HL-60 (cell line): ENCODE data around the gene LKAAEAR1.

ENCODE experiments used
- DNase-seq, 2 experiments: peaks; one replicate each; pipeline ENCODE4 v3.0.0-alpha.2; 2010 to 2020; ENCODE audit warnings: low read depth in 1 of 2, low spot score in 1 of 2
- H3K27ac ChIP-seq: fragments of 250-450 bp; sonication (Bioruptor Pico); replicated peaks from 2 replicates; pipeline ENCODE4 v1.5.1; 2020; ENCODE audit warnings: mild to moderate bottlenecking, moderate library complexity
- H3K27me3 ChIP-seq: fragments of 250-450 bp; sonication (Bioruptor Pico); 2 replicates; pipeline ENCODE4 v1.5.1; 2021; ENCODE audit warnings: mild to moderate bottlenecking, moderate library complexity; ENCODE audit not compliant: insufficient read depth, poor library complexity, severe bottlenecking
- H3K4me3 ChIP-seq: replicated peaks from 2 replicates; pipeline ENCODE4 v1.5.1; 2011; ENCODE audit warnings: mild to moderate bottlenecking, control low read depth, low read length; ENCODE audit not compliant: insufficient read depth
- GABPA ChIP-seq: IDR thresholded peaks from 2 replicates; pipeline ENCODE4 v1.6.1; 2012; ENCODE audit warnings: low read depth
- POLR2AphosphoS5 ChIP-seq: IDR thresholded peaks from 2 replicates; pipeline ENCODE4 v1.6.1; 2012; ENCODE audit warnings: low read depth
- SPI1 ChIP-seq: IDR thresholded peaks from 2 replicates; pipeline ENCODE4 v1.6.1; 2012; ENCODE audit warnings: low read depth, mild to moderate bottlenecking, borderline replicate concordance
- TF ChIP-seq, protein P1 (sequence below): IDR thresholded peaks from 2 replicates; pipeline ENCODE4 v1.6.1; 2012; ENCODE audit warnings: low read depth; ENCODE audit not compliant: insufficient replicate concordance
- TF ChIP-seq, protein P2 (sequence below): IDR thresholded peaks from one replicate; pipeline ENCODE4 v1.5.1; 2011; ENCODE audit warnings: low read length, control low read depth, inconsistent platforms; ENCODE audit not compliant: insufficient read depth

Gene LKAAEAR1

GRCh38 chr20:64049060-64049877 lies 34.9 kb downstream of the LKAAEAR1 start, which contains the start of gene SOX18:
SOX18 (minus strand) TSS chr20:64049639; CDS start chr20:64049516, 123 bp downstream.
- Histone ChIP-seq H3K4me3 (no peak within 1 kb of the TSS), H3K27me3 (peaks cover 23% of the 10 kb centered on the region), H3K27ac (no peak within 1 kb of the TSS)
- TF ChIP-seq POLR2AphosphoS5 (no peak), GABPA (no peak), SPI1 (no peak)
- TF ChIP-seq, protein P1, sequence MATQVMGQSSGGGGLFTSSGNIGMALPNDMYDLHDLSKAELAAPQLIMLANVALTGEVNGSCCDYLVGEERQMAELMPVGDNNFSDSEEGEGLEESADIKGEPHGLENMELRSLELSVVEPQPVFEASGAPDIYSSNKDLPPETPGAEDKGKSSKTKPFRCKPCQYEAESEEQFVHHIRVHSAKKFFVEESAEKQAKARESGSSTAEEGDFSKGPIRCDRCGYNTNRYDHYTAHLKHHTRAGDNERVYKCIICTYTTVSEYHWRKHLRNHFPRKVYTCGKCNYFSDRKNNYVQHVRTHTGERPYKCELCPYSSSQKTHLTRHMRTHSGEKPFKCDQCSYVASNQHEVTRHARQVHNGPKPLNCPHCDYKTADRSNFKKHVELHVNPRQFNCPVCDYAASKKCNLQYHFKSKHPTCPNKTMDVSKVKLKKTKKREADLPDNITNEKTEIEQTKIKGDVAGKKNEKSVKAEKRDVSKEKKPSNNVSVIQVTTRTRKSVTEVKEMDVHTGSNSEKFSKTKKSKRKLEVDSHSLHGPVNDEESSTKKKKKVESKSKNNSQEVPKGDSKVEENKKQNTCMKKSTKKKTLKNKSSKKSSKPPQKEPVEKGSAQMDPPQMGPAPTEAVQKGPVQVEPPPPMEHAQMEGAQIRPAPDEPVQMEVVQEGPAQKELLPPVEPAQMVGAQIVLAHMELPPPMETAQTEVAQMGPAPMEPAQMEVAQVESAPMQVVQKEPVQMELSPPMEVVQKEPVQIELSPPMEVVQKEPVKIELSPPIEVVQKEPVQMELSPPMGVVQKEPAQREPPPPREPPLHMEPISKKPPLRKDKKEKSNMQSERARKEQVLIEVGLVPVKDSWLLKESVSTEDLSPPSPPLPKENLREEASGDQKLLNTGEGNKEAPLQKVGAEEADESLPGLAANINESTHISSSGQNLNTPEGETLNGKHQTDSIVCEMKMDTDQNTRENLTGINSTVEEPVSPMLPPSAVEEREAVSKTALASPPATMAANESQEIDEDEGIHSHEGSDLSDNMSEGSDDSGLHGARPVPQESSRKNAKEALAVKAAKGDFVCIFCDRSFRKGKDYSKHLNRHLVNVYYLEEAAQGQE: no peak
- TF ChIP-seq, protein P2, sequence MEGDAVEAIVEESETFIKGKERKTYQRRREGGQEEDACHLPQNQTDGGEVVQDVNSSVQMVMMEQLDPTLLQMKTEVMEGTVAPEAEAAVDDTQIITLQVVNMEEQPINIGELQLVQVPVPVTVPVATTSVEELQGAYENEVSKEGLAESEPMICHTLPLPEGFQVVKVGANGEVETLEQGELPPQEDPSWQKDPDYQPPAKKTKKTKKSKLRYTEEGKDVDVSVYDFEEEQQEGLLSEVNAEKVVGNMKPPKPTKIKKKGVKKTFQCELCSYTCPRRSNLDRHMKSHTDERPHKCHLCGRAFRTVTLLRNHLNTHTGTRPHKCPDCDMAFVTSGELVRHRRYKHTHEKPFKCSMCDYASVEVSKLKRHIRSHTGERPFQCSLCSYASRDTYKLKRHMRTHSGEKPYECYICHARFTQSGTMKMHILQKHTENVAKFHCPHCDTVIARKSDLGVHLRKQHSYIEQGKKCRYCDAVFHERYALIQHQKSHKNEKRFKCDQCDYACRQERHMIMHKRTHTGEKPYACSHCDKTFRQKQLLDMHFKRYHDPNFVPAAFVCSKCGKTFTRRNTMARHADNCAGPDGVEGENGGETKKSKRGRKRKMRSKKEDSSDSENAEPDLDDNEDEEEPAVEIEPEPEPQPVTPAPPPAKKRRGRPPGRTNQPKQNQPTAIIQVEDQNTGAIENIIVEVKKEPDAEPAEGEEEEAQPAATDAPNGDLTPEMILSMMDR: no peak
- peak in 1 of 2 experiments; percentile 50 for DNase-seq

DNA sequence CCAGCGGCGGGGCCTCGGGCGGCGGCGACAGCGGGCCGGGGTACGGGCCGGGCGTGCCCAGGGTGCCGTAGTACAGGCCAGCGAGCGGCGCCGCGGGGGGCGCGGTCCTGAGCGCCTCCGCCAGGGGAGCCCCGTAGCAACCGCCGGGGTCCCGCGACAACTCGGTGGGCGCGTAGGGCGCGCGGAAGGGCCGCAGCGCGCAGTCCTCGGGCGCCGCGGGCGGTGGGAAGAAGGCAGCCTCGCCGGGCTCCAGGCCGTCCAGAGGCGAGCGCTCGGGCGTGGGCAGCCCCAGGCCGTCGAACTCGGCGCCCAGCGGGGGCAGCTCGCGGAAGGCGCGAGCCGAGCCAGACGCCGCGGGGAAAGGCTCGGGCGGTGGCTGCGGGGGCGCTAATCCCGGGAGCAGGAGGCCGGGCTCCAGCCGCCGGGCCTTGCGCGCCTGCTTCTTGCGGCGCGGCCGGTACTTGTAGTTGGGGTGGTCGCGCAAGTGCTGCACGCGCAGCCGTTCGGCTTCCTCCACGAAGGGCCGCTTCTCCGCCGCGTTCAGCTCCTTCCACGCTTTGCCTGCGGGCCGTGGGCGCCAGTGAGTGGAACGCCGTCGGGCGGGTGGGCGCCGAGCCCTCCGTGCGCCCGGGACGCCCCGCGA lies 35.7 kb downstream of the LKAAEAR1 start:
- Histone ChIP-seq H3K27ac (no peak overlapping the region), H3K27me3 (peaks cover 23% of the 10 kb centered on the region), H3K4me3 (no peak overlapping the region)
- TF ChIP-seq, protein P2: no peak
- no peak for TF ChIP-seq SPI1
- no peak for TF ChIP-seq POLR2AphosphoS5
- TF ChIP-seq, protein P1: no peak
- no peak for TF ChIP-seq GABPA
- DNase-seq: no peak

GRCh38 chr20:64047968-64048401 lies 36.2 kb downstream of the LKAAEAR1 start:
- TF ChIP-seq, protein P1: no peak
- TF ChIP-seq POLR2AphosphoS5: no peak
- TF ChIP-seq, protein P2: no peak
- no peak for TF ChIP-seq SPI1
- TF ChIP-seq GABPA: no peak
- no peak for DNase-seq
- H3K27ac ChIP-seq: no peak overlapping the region
- peaks cover 23% of the 10 kb centered on the region for H3K27me3 ChIP-seq
- no peak overlapping the region for H3K4me3 ChIP-seq
